Measurements from ENCODE around the gene S100A5.
A peak's percentile ranks its signal among the peaks of the same experiment; 100 is the strongest.

The S100A5 gene

DNA sequence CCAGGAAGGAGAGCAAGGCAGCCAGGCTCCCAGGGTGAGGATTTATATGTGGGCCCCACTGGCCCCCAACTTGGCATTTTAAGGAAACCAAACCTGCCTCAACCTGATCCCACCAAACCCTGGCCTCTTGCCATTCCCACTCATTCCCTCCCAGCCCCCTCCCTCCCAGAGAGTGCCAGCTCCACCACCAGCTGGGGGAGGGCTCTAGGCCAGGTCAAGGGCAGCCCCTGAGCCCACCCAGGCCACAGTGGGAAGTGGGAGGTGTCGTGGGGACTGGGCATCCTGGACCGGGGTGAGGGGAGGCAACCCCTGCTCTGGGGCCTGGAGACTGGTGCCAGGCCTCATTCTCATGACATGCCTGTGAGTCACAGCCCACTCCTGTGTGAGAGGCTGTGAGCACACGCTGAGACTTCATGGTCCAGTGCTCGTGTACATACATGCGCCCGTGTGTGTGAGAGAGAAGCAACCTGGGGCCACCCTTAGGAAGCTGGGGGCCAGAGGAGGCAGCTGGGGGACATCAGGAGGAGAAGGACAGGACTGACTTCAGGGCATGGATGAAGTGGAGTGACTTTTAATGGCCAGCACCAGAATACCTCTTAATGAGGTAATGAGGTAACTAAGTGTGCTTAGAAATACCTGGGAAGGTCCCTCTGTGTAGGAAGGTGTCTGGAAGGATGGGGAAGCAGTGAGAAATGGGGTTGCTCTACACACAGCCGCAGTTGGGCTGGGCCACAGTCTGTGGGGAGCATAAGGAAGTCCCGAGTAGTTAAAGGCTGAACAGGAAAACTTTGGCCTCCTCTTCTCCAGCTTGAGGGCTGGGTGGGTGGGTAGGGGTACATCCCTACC is 25.0 kb upstream of the S100A5 start, which contains the start of gene S100A2 (continued):
- TF ChIP-seq, protein P1, sequence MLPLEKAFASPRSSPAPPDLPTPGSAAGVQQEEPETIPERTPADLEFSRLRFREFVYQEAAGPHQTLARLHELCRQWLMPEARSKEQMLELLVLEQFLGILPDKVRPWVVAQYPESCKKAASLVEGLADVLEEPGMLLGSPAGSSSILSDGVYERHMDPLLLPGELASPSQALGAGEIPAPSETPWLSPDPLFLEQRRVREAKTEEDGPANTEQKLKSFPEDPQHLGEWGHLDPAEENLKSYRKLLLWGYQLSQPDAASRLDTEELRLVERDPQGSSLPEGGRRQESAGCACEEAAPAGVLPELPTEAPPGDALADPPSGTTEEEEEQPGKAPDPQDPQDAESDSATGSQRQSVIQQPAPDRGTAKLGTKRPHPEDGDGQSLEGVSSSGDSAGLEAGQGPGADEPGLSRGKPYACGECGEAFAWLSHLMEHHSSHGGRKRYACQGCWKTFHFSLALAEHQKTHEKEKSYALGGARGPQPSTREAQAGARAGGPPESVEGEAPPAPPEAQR (tag by site-specific recombination; IDR thresholded peaks at IDR 0.05) = no peak
- TF ChIP-seq ZFHX2 (tag by site-specific recombination; conservative IDR thresholded peaks at IDR 0.05) (peak; percentile 73), SP7 (tag by site-specific recombination; IDR thresholded peaks at IDR 0.05) (peak; percentile 43; the same call in 1 of the 2 replicates), ZNF521 (tag by site-specific recombination; IDR thresholded peaks at IDR 0.05) (no peak), SALL2 (tag by site-specific recombination; IDR thresholded peaks at IDR 0.05; ENCODE audit: borderline replicate concordance) (no peak), ZNF629 (tag by site-specific recombination; IDR thresholded peaks at IDR 0.05) (peak; percentile 52; the same call in 1 of the 2 replicates), ZBTB21 (tag by site-specific recombination; IDR thresholded peaks at IDR 0.05) (peak; percentile 72), SCRT2 (tag by site-specific recombination; IDR thresholded peaks at IDR 0.05) (0 out of 2 replicates have a peak, but pooled peaks have one; percentile 17)
- TF ChIP-seq, protein P2, sequence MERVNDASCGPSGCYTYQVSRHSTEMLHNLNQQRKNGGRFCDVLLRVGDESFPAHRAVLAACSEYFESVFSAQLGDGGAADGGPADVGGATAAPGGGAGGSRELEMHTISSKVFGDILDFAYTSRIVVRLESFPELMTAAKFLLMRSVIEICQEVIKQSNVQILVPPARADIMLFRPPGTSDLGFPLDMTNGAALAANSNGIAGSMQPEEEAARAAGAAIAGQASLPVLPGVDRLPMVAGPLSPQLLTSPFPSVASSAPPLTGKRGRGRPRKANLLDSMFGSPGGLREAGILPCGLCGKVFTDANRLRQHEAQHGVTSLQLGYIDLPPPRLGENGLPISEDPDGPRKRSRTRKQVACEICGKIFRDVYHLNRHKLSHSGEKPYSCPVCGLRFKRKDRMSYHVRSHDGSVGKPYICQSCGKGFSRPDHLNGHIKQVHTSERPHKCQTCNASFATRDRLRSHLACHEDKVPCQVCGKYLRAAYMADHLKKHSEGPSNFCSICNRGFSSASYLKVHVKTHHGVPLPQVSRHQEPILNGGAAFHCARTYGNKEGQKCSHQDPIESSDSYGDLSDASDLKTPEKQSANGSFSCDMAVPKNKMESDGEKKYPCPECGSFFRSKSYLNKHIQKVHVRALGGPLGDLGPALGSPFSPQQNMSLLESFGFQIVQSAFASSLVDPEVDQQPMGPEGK (tag by site-specific recombination; IDR thresholded peaks at IDR 0.05) = peak; percentile 78

DNA sequence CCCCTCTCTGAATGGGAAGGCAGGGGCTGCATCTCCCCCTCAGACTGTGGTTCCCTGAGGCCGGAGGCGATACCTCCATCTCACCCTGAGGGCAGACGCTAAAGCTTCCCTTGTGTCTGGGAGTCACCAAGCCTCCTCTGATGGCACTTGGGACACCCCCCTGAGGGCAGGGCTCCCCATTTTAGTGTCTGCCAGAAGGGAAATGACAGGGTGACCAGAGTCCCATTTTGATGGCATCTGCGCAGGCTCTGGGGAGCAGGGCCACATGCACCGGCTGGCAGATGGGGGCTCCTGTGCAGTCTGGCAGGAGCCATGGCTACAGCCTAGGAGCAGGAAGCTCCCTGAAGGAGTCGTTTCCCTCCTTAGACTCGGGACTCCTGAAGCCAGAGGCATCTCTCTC is 23.3 kb upstream of the S100A5 start:
- TF ChIP-seq KLF16 (tag by site-specific recombination; IDR thresholded peaks at IDR 0.05) = no peak
- TF ChIP-seq, protein P3, sequence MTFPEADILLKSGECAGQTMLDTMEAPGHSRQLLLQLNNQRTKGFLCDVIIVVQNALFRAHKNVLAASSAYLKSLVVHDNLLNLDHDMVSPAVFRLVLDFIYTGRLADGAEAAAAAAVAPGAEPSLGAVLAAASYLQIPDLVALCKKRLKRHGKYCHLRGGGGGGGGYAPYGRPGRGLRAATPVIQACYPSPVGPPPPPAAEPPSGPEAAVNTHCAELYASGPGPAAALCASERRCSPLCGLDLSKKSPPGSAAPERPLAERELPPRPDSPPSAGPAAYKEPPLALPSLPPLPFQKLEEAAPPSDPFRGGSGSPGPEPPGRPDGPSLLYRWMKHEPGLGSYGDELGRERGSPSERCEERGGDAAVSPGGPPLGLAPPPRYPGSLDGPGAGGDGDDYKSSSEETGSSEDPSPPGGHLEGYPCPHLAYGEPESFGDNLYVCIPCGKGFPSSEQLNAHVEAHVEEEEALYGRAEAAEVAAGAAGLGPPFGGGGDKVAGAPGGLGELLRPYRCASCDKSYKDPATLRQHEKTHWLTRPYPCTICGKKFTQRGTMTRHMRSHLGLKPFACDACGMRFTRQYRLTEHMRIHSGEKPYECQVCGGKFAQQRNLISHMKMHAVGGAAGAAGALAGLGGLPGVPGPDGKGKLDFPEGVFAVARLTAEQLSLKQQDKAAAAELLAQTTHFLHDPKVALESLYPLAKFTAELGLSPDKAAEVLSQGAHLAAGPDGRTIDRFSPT (tag by site-specific recombination; IDR thresholded peaks at IDR 0.05) = no peak
- H3K27ac ChIP-seq (ENCODE audit: extremely low read depth, low read depth, low read length) = no peak overlapping the region
- ChIA-PET CTCF (interaction anchor here (0.6 to 3.1 kb wide), 6 partner anchors 10 to 63 kb away, joined by 3 to 28 read pairs (median 3); partner anchors contain the start of gene S100A13), POLR2A (interaction anchor here (0.8 to 1.9 kb wide), 4 partner anchors 19 to 404 kb away, joined by 3 to 7 read pairs (median 4); partner anchors contain the start of genes CHTOP, CREB3L4, S100A4 and S100A5)
- no peaks in the 10 kb centered on the region for H3K9me3 ChIP-seq (ENCODE audit: control insufficient read depth, insufficient read depth, low read depth, low read length)
- no peaks in the 10 kb centered on the region for H3K36me3 ChIP-seq (ENCODE audit: control insufficient read depth in 2 of 2, insufficient read depth in 1 of 2, low read length in 2 of 2)
- no peak overlapping the region for H3K4me3 ChIP-seq (ENCODE audit: low read depth, low read length)
- peaks cover 7% of the 10 kb centered on the region for H3K4me1 ChIP-seq (ENCODE audit: control insufficient read depth, insufficient read depth, low read length)

DNA sequence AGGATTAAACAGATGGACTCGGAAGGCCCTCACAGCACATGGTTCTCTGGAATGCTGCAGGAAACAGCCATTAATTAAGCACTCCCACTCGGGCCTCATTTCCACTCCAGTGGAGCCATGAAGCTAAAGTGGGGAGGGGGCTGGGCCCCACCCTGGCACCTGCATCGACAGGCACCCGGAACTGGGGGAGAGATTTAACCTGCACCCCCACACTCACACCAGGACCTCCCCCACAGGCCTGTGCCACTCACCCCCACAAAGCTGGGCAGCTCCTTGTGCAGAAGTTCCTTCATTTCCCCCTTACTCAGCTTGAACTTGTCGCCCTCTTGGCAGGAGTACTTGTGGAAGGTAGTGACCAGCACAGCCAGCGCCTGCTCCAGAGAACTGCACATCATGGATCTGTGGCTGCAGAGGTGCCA is 22.8 kb upstream of the S100A5 start:
- Histone ChIP-seq H3K36me3 (ENCODE audit: control insufficient read depth in 2 of 2, insufficient read depth in 1 of 2, low read length in 2 of 2) (no peaks in the 10 kb centered on the region), H3K27ac (ENCODE audit: extremely low read depth, low read depth, low read length) (no peak overlapping the region), H3K9me3 (ENCODE audit: control insufficient read depth, insufficient read depth, low read depth, low read length) (no peaks in the 10 kb centered on the region), H3K4me3 (ENCODE audit: low read depth, low read length) (no peak overlapping the region), H3K4me1 (ENCODE audit: control insufficient read depth, insufficient read depth, low read length) (peaks cover 7% of the 10 kb centered on the region)
- ChIA-PET POLR2A (interaction anchor here (0.8 to 1.9 kb wide), 3 partner anchors 18 to 71 kb away, joined by 3 to 7 read pairs (median 3); partner anchors contain the start of genes CHTOP, S100A4 and S100A5), CTCF (interaction anchor here (0.6 to 1.3 kb wide), 5 partner anchors 10 to 64 kb away, joined by 3 to 6 read pairs (median 3); partner anchors contain the start of gene S100A13)
- TF ChIP-seq PRDM1 (tag by site-specific recombination; IDR thresholded peaks at IDR 0.05) (no peak), ZNF433 (tag by site-specific recombination; IDR thresholded peaks at IDR 0.05; ENCODE audit: low read depth) (no peak), RBAK (tag by site-specific recombination; IDR thresholded peaks at IDR 0.05) (no peak), ZNF514 (tag by site-specific recombination; IDR thresholded peaks at IDR 0.05) (no peak), ZNF530 (tag by site-specific recombination; IDR thresholded peaks at IDR 0.05; ENCODE audit: low read depth) (no peak), ZNF560 (tag by site-specific recombination; IDR thresholded peaks at IDR 0.05; ENCODE audit: borderline replicate concordance) (no peak)
- TF ChIP-seq, protein P4, sequence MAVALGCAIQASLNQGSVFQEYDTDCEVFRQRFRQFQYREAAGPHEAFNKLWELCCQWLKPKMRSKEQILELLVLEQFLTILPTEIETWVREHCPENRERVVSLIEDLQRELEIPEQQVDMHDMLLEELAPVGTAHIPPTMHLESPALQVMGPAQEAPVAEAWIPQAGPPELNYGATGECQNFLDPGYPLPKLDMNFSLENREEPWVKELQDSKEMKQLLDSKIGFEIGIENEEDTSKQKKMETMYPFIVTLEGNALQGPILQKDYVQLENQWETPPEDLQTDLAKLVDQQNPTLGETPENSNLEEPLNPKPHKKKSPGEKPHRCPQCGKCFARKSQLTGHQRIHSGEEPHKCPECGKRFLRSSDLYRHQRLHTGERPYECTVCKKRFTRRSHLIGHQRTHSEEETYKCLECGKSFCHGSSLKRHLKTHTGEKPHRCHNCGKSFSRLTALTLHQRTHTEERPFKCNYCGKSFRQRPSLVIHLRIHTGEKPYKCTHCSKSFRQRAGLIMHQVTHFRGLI (tag by site-specific recombination; IDR thresholded peaks at IDR 0.05) = no peak
- TF ChIP-seq, protein P5, sequence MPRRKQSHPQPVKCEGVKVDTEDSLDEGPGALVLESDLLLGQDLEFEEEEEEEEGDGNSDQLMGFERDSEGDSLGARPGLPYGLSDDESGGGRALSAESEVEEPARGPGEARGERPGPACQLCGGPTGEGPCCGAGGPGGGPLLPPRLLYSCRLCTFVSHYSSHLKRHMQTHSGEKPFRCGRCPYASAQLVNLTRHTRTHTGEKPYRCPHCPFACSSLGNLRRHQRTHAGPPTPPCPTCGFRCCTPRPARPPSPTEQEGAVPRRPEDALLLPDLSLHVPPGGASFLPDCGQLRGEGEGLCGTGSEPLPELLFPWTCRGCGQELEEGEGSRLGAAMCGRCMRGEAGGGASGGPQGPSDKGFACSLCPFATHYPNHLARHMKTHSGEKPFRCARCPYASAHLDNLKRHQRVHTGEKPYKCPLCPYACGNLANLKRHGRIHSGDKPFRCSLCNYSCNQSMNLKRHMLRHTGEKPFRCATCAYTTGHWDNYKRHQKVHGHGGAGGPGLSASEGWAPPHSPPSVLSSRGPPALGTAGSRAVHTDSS (tag by site-specific recombination; IDR thresholded peaks at IDR 0.05) = no peak
- TF ChIP-seq, protein P6, sequence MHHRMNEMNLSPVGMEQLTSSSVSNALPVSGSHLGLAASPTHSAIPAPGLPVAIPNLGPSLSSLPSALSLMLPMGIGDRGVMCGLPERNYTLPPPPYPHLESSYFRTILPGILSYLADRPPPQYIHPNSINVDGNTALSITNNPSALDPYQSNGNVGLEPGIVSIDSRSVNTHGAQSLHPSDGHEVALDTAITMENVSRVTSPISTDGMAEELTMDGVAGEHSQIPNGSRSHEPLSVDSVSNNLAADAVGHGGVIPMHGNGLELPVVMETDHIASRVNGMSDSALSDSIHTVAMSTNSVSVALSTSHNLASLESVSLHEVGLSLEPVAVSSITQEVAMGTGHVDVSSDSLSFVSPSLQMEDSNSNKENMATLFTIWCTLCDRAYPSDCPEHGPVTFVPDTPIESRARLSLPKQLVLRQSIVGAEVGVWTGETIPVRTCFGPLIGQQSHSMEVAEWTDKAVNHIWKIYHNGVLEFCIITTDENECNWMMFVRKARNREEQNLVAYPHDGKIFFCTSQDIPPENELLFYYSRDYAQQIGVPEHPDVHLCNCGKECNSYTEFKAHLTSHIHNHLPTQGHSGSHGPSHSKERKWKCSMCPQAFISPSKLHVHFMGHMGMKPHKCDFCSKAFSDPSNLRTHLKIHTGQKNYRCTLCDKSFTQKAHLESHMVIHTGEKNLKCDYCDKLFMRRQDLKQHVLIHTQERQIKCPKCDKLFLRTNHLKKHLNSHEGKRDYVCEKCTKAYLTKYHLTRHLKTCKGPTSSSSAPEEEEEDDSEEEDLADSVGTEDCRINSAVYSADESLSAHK (tag by site-specific recombination; IDR thresholded peaks at IDR 0.05) = no peak
